Ovary (tissue), 3 donors: ENCODE measurements around the gene C7orf25.

Experiments used
- EP300 ChIP-seq: sonication (generic); formaldehyde crosslinking; IDR thresholded peaks from one replicate; pipeline ENCODE4 v1.6.1; 2017; ENCODE audit warnings: antibody characterized with exemption
- TF ChIP-seq, protein P1 (sequence below), 3 donors: fragments of 450-650 bp in 2 of 3; fragments of 200-600 bp in 1 of 3; IDR thresholded peaks; one replicate each; pipeline versions ENCODE4 v1.5.1 to v1.8.0; 2016 to 2022; ENCODE audit warnings: antibody characterized with exemption in 3 of 3, mild to moderate bottlenecking in 1 of 3
- donor health status: DM: no; HTN: no; CAD: no.

DNA sequence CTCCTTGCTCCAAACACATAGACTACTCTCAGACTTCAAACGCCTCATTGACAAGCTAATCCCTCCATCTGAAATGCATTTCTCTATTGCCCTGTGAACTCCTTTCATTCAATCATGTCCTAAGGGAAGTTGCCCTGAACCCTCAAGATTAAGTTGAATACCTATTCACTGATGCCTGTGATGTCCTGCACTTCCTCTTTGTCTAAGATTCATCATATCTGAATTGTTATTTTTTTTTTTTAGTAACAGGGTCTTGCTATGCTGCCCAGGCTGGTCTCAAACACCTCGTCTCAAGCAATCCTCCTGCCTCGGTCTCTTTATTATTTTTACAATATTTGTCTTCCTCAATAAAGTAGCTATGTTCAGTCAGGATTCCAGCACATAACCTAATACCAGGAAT is 16.9 kb upstream of the C7orf25 start:
- TF ChIP-seq, protein P1, sequence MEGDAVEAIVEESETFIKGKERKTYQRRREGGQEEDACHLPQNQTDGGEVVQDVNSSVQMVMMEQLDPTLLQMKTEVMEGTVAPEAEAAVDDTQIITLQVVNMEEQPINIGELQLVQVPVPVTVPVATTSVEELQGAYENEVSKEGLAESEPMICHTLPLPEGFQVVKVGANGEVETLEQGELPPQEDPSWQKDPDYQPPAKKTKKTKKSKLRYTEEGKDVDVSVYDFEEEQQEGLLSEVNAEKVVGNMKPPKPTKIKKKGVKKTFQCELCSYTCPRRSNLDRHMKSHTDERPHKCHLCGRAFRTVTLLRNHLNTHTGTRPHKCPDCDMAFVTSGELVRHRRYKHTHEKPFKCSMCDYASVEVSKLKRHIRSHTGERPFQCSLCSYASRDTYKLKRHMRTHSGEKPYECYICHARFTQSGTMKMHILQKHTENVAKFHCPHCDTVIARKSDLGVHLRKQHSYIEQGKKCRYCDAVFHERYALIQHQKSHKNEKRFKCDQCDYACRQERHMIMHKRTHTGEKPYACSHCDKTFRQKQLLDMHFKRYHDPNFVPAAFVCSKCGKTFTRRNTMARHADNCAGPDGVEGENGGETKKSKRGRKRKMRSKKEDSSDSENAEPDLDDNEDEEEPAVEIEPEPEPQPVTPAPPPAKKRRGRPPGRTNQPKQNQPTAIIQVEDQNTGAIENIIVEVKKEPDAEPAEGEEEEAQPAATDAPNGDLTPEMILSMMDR (IDR thresholded peaks at IDR 0.05): no peak
- TF ChIP-seq EP300: no peak
